ENCODE results near the gene ANKRD60. TPM values are rescaled to one million over a fixed set of nuclear protein-coding genes. Genes with fewer than 3 reads are reported as not detected.

The ANKRD60 gene
- total RNA-seq, 1 donor from 2014 or later: not detected

DNA sequence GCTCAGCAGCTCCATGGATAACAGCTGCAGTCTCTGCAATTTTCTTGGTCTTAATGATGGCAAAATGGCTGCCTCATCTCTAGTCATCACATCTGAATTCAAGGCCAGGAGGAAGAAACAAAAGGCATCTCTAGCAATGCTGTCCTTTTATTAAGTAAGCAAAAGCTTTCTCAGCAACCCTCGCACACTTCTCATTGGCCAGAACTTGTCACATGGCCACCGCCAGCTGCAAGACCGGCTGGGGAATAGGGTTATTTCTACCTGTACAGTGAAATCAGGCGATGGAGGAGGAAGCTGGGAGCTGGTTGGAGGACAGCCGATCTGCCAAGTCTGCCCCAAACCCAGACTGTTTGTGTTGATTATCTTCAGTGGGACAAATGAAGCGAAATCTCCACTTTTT, 33.4 kb downstream of the ANKRD60 start:
- Histone ChIP-seq H3K4me3 (no peak overlapping the region), H3K36me3 (no peaks in the 10 kb centered on the region), H3K4me1 (no peaks in the 10 kb centered on the region), H3K27ac (no peak overlapping the region), H3K27me3 (ENCODE audit: low read depth) (peaks cover 19% of the 10 kb centered on the region), H3K9me3 (no peaks in the 10 kb centered on the region)
- TF ChIP-seq, protein P1, sequence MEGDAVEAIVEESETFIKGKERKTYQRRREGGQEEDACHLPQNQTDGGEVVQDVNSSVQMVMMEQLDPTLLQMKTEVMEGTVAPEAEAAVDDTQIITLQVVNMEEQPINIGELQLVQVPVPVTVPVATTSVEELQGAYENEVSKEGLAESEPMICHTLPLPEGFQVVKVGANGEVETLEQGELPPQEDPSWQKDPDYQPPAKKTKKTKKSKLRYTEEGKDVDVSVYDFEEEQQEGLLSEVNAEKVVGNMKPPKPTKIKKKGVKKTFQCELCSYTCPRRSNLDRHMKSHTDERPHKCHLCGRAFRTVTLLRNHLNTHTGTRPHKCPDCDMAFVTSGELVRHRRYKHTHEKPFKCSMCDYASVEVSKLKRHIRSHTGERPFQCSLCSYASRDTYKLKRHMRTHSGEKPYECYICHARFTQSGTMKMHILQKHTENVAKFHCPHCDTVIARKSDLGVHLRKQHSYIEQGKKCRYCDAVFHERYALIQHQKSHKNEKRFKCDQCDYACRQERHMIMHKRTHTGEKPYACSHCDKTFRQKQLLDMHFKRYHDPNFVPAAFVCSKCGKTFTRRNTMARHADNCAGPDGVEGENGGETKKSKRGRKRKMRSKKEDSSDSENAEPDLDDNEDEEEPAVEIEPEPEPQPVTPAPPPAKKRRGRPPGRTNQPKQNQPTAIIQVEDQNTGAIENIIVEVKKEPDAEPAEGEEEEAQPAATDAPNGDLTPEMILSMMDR (IDR thresholded peaks at IDR 0.05): no peak
- intact Hi-C loops (cut with DNase I): no loop called here
- no peak for ATAC-seq
- DNase-seq: no peak

DNA sequence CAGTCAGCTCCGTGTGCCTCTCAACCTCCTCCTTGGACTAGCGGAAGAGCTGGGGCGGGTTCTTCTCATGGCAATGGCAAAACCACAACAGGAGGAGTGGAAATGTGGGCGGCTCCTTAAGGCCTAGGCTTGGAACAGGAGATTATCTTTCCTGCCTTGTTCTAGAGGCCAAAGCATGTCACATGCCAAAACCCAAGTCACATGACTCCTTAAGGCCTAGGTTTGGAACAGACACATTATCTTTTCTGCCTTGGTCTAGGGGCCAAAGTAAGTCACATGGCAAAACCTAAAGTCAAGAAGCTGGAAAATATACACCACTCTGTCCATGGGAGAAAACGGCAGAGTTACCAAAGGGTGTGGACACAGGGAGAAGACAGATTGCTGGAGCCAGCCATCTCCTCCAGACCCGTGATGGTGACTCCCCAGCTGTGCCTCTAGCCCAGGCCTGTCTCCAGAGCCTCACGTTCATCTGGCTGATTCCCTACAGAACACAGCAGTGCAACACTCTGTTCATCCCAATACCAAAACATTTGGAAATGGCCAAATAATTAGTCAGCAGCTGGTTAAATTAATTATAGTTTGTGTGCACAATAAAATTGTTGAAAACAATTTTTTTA, 34.2 kb downstream of the ANKRD60 start:
- no peaks in the 10 kb centered on the region for H3K4me1 ChIP-seq
- no peak for DNase-seq
- no peak overlapping the region for H3K27ac ChIP-seq
- no peak overlapping the region for H3K4me3 ChIP-seq
- intact Hi-C loops (cut with DNase I): no loop called here
- TF ChIP-seq, protein P1 (IDR thresholded peaks at IDR 0.05): no peak
- H3K27me3 ChIP-seq (ENCODE audit: low read depth): peaks cover 24% of the 10 kb centered on the region
- no peak for ATAC-seq
- H3K9me3 ChIP-seq: no peaks in the 10 kb centered on the region
- no peaks in the 10 kb centered on the region for H3K36me3 ChIP-seq

DNA sequence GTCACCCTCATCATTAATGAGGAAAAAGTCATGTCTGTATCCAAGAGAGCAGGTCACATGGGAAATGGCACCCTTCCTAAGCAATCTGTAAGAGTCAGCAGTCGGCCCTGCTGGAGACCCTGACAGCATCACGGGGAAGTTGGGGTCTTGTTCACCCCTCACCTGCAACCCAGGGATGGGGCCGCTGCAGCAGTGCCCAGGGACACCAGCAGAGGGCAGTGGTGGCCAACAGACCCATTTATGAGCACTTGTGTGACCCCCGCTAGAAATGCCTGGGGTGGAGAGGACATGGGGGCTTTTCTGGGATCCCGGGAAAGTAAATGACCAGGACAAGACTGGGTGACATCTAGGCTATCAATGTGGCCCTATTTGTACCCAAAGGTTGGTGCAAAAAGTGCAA, 35.9 kb downstream of the ANKRD60 start:
- peak in 1 of 2 donors; percentile 32 for ATAC-seq
- H3K4me1 ChIP-seq: no peaks in the 10 kb centered on the region
- no peaks in the 10 kb centered on the region for H3K9me3 ChIP-seq
- TF ChIP-seq, protein P1 (IDR thresholded peaks at IDR 0.05): peak; percentile 65
- H3K27me3 ChIP-seq (ENCODE audit: low read depth): peaks cover 24% of the 10 kb centered on the region
- no peak for DNase-seq
- H3K27ac ChIP-seq: no peak overlapping the region
- H3K4me3 ChIP-seq: no peak overlapping the region
- no peaks in the 10 kb centered on the region for H3K36me3 ChIP-seq
- intact Hi-C loops (cut with DNase I): no loop called here

DNA sequence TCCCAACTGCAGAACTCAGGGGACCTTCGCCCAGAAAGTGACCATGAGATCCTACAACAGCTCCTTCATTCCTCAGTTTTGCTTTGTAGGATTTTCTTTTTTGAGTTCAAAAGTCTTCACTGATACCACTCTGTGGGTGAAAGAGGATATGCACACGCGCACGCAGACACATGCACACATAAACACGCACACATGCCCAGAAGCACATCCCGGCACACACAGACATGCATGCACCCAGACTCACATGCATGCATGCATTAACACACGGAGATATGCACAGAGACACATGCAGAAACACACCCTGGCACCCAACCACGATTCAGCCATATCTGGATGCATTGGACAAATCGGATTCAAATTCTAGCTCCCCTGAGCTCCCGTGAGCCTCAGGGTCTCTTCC, 36.4 kb downstream of the ANKRD60 start:
- Histone ChIP-seq H3K9me3 (no peaks in the 10 kb centered on the region), H3K4me1 (no peaks in the 10 kb centered on the region), H3K27ac (no peak overlapping the region), H3K36me3 (no peaks in the 10 kb centered on the region), H3K27me3 (ENCODE audit: low read depth) (peaks cover 24% of the 10 kb centered on the region), H3K4me3 (no peak overlapping the region)
- DNase-seq: no peak
- TF ChIP-seq, protein P1 (IDR thresholded peaks at IDR 0.05): no peak
- intact Hi-C loops (cut with DNase I): no loop called here
- ATAC-seq: no peak

DNA sequence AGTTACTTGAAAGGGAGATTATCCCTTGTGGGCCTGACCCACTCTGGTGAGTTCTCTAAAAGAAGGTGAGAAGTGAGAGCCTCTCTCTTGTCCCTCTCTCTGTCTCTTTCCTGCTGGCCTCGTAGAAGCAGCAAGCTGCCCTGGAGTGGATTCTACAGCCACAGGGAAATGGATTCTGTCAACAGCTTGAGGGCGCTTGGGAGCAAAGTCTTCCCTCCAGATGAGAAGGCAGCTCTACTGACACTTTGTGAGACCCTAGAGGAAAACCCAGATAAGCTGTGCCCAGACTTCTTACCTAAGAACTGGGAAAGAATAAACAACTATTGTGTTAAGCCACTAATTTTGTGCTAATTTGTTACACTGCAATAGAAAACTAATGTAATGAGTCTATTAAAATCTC, 39.9 kb downstream of the ANKRD60 start:
- Histone ChIP-seq H3K27ac (no peak overlapping the region), H3K4me1 (no peaks in the 10 kb centered on the region), H3K36me3 (no peaks in the 10 kb centered on the region), H3K9me3 (no peaks in the 10 kb centered on the region), H3K4me3 (no peak overlapping the region), H3K27me3 (ENCODE audit: low read depth) (peaks cover 23% of the 10 kb centered on the region)
- DNase-seq: no peak
- intact Hi-C loops (cut with DNase I): no loop called here
- TF ChIP-seq, protein P1 (IDR thresholded peaks at IDR 0.05): no peak
- no peak for ATAC-seq
